Esophagus muscularis mucosa (tissue), 4 donors: ENCODE results near the gene CEMP1. TPM values are rescaled to one million over a fixed set of nuclear protein-coding genes. Genes with fewer than 3 reads are reported as not detected.

Experiments
- DNase-seq: peaks from one replicate; pipeline ENCODE4 v3.0.0-alpha.2; 2017; ENCODE audit errors: extremely low spot score
- H3K27ac ChIP-seq, 4 donors: fragments of 200-600 bp; sonication (generic); replicated peaks in 1 of 4; 1 replicate in 3 of 4; 2 replicates in 1 of 4; pipeline ENCODE4 v1.5.1; 2016 to 2019; ENCODE audit warnings: mild to moderate bottlenecking in 1 of 4
- H3K27me3 ChIP-seq, 4 donors: fragments of 200-600 bp; sonication (generic); one replicate each; pipeline versions ENCODE4 v1.5.1 to v1.6.0; 2016 to 2019
- H3K36me3 ChIP-seq, 4 donors: fragments of 200-600 bp; sonication (generic); one replicate each; pipeline ENCODE4 v1.5.1; 2016 to 2019
- H3K4me1 ChIP-seq, 4 donors: fragments of 200-600 bp; sonication (generic); one replicate each; pipeline ENCODE4 v1.5.1; 2016 to 2019
- H3K4me3 ChIP-seq, 4 donors: fragments of 200-600 bp; sonication (generic); 1 replicate in 2 of 4; 2 replicates in 2 of 4; pipeline ENCODE4 v1.5.1; 2016 to 2019; ENCODE audit warnings: mild to moderate bottlenecking in 4 of 4, moderate library complexity in 1 of 4
- H3K9me3 ChIP-seq, 4 donors: fragments of 200-600 bp; sonication (generic); 1 replicate in 3 of 4; 2 replicates in 1 of 4; pipeline ENCODE4 v1.5.1; 2016 to 2019
- EP300 ChIP-seq: sonication (generic); formaldehyde crosslinking; IDR thresholded peaks from one replicate; pipeline ENCODE4 v1.6.1; 2017; ENCODE audit warnings: antibody characterized with exemption
- POLR2A ChIP-seq: fragments of 450-650 bp; IDR thresholded peaks from one replicate; pipeline ENCODE4 v1.6.1; 2017; ENCODE audit warnings: antibody characterized with exemption, moderate library complexity, mild to moderate bottlenecking, low read depth
- POLR2AphosphoS5 ChIP-seq, 2 donors: sonication (generic); formaldehyde crosslinking; IDR thresholded peaks; one replicate each; pipeline ENCODE4 v1.6.1; 2017; ENCODE audit warnings: antibody characterized with exemption in 2 of 2
- WGBS: methylation state at CpG from one replicate; pipeline ENCODE4 v1.1.5; 2018; 5-methylcytosine and 5-hydroxymethylcytosine counted together
- intact Hi-C: fragments of 100-400 bp; cut with DNase I; formaldehyde crosslinking; loops from one replicate; pipeline ENCODE4 v1.15.1; 2023
- total RNA-seq, 4 donors: library from RNA; depleted of rRNA; stranded (reverse); fragments of >200 nt; gene quantifications; one replicate each; pipeline versions ENCODE4 v1.1.0 to v1.2.1, GENCODE V29; 2016
- TF ChIP-seq, protein P1 (sequence below), 3 experiments: fragments of 200-600 bp in 2 of 3; fragments of 450-650 bp in 1 of 3; sonication (generic) in 2 of 3; IDR thresholded peaks; one replicate each; pipeline ENCODE4 v1.5.1; 2017 to 2019; ENCODE audit warnings: antibody characterized with exemption in 3 of 3, mild to moderate bottlenecking in 2 of 3, moderate library complexity in 1 of 3

The CEMP1 gene
- total RNA-seq, 4 donors from 2014 or later: not detected

DNA sequence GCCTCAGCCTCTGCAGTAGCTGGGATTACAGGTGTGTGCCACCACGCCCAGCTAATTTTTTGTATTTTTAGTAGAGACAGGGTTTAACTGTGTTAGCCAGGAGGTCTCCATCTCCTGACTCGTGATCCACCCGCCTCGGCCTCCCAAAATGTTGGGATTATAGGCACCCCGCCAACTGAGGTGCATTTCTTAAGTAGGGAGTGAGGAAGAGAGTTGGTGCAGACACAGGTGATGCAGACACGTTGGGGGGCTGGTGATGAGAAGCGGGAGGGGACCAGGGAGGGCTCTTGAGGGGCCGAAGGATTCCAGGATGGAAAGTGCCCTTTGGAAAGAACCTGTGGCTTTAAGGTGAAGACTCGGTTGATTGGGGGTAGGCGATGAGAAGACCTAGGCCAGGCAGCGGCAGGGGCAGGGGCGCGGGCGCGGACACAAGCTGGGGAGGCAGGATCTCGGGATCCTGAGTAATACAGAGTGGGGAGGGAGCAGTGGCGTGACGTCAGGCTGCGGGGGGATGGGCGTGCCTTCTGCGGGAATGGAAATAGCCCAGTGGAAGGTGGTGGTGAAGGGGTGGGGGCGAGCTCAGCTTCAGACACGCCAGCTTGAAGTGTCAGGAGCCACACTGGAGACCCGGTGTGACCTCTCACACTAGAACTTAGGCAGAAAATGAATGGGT lies 19.9 kb downstream of the CEMP1 start:
- 49% methylated on average over 24 of the region's 24 CpGs for WGBS
- TF ChIP-seq, protein P1, sequence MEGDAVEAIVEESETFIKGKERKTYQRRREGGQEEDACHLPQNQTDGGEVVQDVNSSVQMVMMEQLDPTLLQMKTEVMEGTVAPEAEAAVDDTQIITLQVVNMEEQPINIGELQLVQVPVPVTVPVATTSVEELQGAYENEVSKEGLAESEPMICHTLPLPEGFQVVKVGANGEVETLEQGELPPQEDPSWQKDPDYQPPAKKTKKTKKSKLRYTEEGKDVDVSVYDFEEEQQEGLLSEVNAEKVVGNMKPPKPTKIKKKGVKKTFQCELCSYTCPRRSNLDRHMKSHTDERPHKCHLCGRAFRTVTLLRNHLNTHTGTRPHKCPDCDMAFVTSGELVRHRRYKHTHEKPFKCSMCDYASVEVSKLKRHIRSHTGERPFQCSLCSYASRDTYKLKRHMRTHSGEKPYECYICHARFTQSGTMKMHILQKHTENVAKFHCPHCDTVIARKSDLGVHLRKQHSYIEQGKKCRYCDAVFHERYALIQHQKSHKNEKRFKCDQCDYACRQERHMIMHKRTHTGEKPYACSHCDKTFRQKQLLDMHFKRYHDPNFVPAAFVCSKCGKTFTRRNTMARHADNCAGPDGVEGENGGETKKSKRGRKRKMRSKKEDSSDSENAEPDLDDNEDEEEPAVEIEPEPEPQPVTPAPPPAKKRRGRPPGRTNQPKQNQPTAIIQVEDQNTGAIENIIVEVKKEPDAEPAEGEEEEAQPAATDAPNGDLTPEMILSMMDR (IDR thresholded peaks at IDR 0.05): no peak
- TF ChIP-seq POLR2A (no peak), EP300 (no peak), POLR2AphosphoS5 (IDR thresholded peaks at IDR 0.05) (peak; percentile 66 to 70)
- Histone ChIP-seq H3K4me3 (peak overlapping the region in 1 of 4 donors; percentile 34), H3K9me3 (no peaks in the 10 kb centered on the region), H3K27ac (peak overlapping the region; percentile 5 to 99 (median 20)), H3K4me1 (peaks cover 25 to 44% (median 43%) of the 10 kb centered on the region in 4 donors), H3K27me3 (peaks cover 0 to 5% (median 0%) of the 10 kb centered on the region in 4 donors), H3K36me3 (peaks cover 0 to 3% (median 0%) of the 10 kb centered on the region in 4 donors)
- intact Hi-C loops: no loop called here
- DNase-seq: no peak

DNA sequence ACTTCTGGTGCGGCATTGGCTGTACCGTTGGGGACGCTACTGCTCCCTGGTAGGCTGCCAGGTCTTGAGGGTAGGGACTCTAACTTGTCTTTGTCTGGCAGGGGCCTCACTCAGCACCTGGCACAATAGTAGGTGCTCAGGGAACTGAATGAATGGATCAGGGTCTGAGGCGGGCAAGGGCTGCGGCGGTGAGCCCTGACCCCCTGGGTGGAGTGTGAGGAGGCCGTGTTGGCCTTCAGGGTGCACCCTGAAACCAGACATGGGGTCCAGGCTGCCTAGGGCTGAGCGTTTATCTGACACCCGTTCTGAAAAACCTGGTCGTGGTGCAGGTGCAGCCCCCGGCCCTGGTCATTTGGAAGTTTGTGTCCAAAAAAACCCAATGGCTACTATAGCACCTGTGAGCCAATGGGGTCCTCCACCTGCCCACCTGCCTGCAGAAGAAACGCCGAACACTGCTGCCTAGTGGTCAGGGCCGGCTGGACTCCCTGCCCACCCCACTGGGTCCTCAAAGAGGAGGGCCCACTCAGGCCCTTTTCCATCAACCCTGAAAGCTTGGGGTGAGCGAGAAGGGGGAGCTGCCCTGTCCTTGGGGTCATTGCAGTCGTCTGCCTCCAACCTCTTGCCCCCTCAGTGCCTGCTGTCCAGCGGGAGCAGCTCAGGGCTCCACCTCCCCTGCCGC lies 22.3 kb downstream of the CEMP1 start:
- intact Hi-C loops: loop anchor here (10.0 kb wide), 1 partner anchor 244 kb away; the partner anchor contains the start of gene RNPS1
- TF ChIP-seq POLR2AphosphoS5 (IDR thresholded peaks at IDR 0.05) (no peak), POLR2A (no peak), EP300 (no peak)
- TF ChIP-seq, protein P1 (IDR thresholded peaks at IDR 0.05): no peak

DNA sequence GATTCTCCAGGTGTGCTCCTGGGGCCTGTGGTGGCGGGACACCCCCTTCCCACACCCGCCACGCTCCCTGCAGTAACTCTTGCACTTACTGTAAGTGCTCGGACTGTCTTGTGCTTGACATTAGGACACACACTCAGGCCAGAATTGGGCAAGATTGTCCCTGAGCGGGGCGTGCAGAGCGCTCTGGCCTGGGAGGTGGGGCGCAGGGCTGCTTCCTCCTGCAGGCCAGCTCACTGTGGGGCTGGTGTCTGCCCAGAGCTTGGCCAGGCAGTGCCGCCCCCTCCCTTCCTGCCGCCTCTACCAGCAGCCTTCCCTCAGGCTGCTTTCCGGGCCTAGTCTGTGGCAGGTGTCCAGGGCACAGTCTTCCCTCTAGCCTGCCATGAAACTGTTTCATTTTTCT lies 23.5 kb downstream of the CEMP1 start:
- no peak overlapping the region for H3K4me3 ChIP-seq
- H3K4me1 ChIP-seq: peaks cover 4 to 23% (median 22%) of the 10 kb centered on the region in 4 donors
- no peak for DNase-seq
- 100% methylated on average over 3 of the region's 11 CpGs for WGBS
- intact Hi-C loops: loop anchor here (10.0 kb wide), 1 partner anchor 243 kb away; the partner anchor contains the start of gene RNPS1
- TF ChIP-seq EP300: no peak
- TF ChIP-seq, protein P1 (IDR thresholded peaks at IDR 0.05): no peak
- no peak for TF ChIP-seq POLR2A
- TF ChIP-seq POLR2AphosphoS5 (IDR thresholded peaks at IDR 0.05): peak in 1 of 2 donors; percentile 13
- H3K27ac ChIP-seq: peak overlapping the region; percentile 17 to 56 (median 48)
- no peaks in the 10 kb centered on the region for H3K27me3 ChIP-seq
- no peaks in the 10 kb centered on the region for H3K9me3 ChIP-seq
- H3K36me3 ChIP-seq: peaks cover 0 to 3% (median 0%) of the 10 kb centered on the region in 4 donors

More for the DNA sequence above, 22.3 kb downstream of the CEMP1 start:
- Histone ChIP-seq H3K4me1 (peaks cover 8 to 27% (median 26%) of the 10 kb centered on the region in 4 donors), H3K4me3 (no peak overlapping the region), H3K27me3 (no peaks in the 10 kb centered on the region), H3K36me3 (peaks cover 0 to 3% (median 0%) of the 10 kb centered on the region in 4 donors), H3K9me3 (no peaks in the 10 kb centered on the region), H3K27ac (no peak overlapping the region)
- no peak for DNase-seq
- 89% methylated on average over 10 of the region's 18 CpGs for WGBS

DNA sequence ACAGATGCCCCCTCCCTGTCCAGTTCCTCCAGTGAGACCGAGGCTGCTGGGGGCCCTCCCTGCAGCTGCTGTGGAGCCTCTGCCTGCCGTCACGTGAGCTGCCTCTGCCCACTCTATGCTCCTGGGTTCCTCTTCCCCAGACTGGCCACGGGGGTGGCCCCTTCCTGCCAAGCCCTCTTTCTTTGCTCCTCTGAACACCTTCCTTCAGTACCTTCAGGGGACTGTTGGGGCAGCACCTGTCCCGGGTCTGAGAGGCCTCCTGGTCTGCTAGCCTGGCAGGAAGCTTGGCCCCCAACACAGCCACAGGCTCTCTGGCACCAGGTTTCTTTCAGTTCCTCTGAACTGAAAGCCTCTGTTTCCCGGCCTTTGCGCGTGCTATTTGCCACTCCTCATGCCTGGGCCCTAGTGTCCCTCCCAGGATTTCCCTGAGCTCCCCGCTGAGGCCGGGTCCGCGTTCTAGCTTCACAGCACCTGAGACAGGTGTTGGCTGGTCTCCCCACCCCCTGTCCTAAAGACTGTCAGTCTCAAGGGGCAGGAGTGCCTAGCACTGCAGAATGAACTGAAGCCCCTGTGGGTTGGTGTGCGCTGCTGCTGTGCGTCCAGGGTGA lies 24.1 kb downstream of the CEMP1 start:
- WGBS: 79% methylated on average over 12 of the region's 14 CpGs
- Histone ChIP-seq H3K36me3 (peaks cover 0 to 3% (median 0%) of the 10 kb centered on the region in 4 donors), H3K27me3 (no peaks in the 10 kb centered on the region), H3K9me3 (no peaks in the 10 kb centered on the region), H3K4me1 (peaks cover 8 to 23% (median 22%) of the 10 kb centered on the region in 4 donors), H3K27ac (peak overlapping the region; percentile 17 to 56 (median 48)), H3K4me3 (no peak overlapping the region)
- TF ChIP-seq POLR2A (peak; percentile 19), EP300 (no peak), POLR2AphosphoS5 (IDR thresholded peaks at IDR 0.05) (no peak)
- intact Hi-C loops: loop anchor here (10.0 kb wide), 1 partner anchor 242 kb away; the partner anchor contains the start of gene RNPS1
- DNase-seq: no peak
